SIG-M5 treated with dmso at 0.1 percent for 504 hours (cell line): ENCODE measurements around the gene EZH1.
"Not testable (repeated sequence)": the region's sequence is repeated elsewhere in the genome, so short reads cannot be mapped to it uniquely, and the experiment has no call there.

Source experiments
- DNase-seq: peaks from one replicate; lab custom pipeline; 2025; ENCODE audit not compliant: unreplicated experiment; lab: John Stamatoyannopoulos, UW

EZH1 gene

DNA sequence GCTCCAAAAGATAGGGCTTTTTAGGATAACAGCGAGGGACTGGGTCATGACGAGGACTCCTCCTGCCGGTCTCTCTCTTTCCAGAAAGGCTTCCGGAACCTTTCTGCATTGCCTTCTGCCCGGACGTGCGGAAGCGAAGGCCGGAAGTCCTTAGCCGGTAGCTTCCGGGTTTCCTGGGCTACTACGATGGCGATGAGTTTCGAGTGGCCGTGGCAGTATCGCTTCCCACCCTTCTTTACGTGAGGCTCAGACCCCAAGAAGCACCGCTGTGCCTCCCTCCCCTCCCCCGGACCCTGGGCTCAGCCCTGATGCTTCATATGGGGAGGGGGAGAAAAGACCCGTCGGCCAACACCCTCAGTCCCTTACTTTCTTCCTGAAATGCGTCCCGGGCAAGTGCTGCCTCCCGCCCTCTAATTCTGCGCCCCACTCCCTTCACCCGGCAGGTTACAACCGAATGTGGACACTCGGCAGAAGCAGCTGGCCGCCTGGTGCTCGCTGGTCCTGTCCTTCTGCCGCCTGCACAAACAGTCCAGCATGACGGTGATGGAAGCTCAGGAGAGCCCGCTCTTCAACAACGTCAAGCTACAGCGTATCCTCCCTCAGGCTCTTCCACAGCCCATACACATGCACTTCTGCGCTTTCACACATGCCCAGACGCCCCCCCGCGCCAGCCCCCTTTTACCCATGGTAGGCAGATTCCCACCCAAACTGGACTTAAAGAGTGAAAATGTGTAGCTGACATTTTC is 28.6 kb upstream of the EZH1 start, which contains the start of gene VPS25:
VPS25 (plus strand) TSS at position 160 of the 746 bp plus-strand sequence; CDS start at position 187, 27 bp downstream.
- DNase-seq, result peak; percentile 79

GRCh38 chr17:42772945-42773289 is 28.1 kb upstream of the EZH1 start:
- no peak for DNase-seq

- not testable (repeated sequence) for DNase-seq
Measured at GRCh38 chr17:42769964-42770363, 25.1 kb upstream of the EZH1 start.

- DNase-seq, result not testable (repeated sequence)
Measured at GRCh38 chr17:42768006-42768405, 23.2 kb upstream of the EZH1 start.

- DNase-seq, result no peak
Measured at GRCh38 chr17:42767512-42767911, 22.7 kb upstream of the EZH1 start.

DNA sequence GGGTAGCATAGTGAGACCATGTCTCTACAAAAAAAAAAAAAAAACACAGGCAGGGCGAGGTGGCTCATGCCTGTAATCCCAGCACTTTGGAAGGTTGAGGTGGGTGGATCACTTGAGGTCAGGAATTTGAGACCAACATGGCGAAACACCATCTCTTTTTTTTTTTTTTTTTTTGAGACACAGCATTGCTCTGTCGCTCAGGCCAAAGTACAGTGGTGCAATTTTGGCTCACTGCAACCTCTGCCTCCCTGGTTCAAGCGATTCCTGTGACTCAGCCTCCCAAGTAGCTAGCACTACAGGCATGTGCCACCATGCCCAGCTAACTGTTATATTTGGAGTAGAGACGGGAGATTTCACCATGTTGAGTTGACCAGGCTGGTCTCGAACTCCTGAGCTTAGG is 21.3 kb upstream of the EZH1 start:
- no peak for DNase-seq

DNA sequence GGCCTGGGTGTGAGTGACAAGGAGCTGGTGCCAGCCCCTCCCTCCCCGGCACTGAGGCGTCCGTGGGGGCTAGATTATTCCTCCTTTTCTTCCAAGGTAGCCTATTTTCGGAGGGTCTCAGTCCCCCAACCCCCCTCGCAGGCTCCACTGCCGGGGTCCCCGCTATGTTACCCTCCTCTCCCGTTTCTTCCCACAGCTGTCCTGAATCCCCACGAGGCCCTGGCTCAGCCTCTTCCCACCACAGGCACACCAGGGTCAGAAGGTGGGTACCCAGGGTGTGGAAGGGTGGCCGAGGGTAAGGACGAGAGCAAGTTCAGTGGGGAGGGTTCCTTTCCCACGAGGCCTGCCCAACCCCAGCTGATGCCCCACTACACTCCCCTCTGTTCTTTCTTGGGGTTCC is 16.8 kb upstream of the EZH1 start:
- DNase-seq, result no peak

GRCh38 chr17:42760652-42761581 is 16.1 kb upstream of the EZH1 start, which contains the start of gene RAMP2:
TSS of gene RAMP2 (plus strand) at chr17:42761227. CDS start at chr17:42761262, 35 bp downstream.
- no peak for DNase-seq

- DNase-seq, result peak; percentile 82
Measured at GRCh38 chr17:42759982-42760651, 15.3 kb upstream of the EZH1 start.

- DNase-seq, result no peak
Measured at GRCh38 chr17:42754782-42755181, 9.9 kb upstream of the EZH1 start.

DNA sequence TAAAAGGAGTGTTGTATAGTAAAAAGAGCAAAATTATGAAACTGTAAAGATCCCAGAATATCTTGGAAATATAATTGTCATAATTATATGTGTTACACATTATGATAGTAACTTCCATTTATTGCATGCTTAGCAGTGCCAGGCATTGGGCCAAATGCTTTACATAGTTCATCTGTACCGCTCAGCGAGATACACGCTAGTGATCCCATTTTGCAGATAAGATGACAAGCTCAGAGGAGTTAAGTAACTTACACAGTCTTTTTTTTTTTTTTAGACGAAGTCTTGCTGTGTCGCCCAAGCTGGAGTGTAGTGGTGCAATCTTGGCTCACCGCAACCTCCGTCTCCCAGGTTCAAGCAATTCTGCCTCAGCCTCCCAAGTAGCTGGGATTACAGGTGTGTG is 6.8 kb upstream of the EZH1 start:
- DNase-seq, result no peak

- DNase-seq, result peak; percentile 45
Measured at GRCh38 chr17:42750739-42751344, 6.0 kb upstream of the EZH1 start.

DNA sequence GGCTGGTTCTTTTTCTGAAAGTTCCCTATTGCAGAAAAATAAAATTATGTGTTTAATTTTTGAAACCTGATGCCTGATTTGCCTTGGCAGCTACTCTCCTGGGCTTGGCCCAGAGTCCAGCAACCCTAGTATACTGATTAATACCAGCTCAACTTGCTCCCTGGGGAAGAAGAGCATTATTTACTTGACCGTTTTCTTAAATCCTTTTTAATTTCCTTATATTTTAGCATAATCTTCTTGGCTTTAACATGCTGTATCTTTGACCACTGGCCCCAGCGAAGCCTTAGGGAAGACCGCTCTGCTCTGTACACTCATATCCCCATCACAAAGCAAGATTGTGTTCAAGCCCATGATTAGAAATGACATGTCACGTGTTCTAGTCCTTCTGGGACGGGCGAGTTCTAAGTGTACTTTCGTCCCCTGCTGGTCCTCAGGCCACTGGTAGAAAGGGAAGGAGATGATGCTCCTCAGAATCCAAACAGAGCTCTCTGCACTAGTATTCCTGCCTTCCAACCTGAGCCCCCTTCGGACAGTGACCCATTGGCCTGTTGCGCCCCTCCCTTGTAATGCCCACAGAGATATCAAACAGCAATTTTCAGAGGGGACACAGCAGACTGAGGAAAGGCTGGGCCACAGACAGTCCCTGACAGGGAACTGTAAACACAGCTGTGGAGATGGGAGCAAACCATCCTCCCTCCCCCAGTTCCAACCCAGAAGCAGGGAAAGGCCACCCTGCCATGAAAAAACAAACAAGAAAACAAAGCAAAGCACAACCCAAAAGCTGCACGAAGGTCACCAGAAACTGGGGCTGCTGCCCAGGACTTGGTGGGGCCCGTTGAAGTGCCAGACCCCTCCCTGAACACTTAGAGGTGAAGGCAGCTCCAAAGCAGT is 4.3 kb upstream of the EZH1 start:
- DNase-seq, result no peak

- no peak for DNase-seq
Measured at GRCh38 chr17:42748202-42748907, 3.5 kb upstream of the EZH1 start.

DNA sequence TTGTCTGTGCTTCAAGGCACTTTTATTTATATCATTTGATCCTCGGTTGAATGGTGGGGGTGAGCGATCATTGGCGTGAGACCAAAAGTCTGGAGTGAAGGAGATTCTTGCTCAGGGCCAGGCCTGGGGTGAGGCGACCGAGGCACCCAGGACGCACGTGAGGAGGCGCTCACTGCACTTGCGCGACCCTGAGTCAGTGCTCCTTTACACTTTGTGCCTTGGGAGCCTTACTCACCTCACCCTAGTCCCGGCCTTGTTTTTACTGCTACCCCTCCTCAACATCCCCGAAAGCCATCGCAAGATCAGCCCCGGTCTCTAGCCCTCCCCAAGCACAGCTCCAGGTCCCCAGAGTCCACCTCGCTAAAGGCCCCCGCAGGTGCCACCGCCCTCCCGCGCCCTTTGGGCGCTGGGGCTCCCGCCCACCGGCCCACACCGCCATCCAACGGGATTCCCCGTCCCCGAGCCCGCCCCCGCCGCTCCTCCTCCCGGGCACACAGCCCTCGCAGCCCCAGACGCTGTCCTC is 496 bp downstream of the EZH1 start:
- DNase-seq, result peak; percentile 57

DNA sequence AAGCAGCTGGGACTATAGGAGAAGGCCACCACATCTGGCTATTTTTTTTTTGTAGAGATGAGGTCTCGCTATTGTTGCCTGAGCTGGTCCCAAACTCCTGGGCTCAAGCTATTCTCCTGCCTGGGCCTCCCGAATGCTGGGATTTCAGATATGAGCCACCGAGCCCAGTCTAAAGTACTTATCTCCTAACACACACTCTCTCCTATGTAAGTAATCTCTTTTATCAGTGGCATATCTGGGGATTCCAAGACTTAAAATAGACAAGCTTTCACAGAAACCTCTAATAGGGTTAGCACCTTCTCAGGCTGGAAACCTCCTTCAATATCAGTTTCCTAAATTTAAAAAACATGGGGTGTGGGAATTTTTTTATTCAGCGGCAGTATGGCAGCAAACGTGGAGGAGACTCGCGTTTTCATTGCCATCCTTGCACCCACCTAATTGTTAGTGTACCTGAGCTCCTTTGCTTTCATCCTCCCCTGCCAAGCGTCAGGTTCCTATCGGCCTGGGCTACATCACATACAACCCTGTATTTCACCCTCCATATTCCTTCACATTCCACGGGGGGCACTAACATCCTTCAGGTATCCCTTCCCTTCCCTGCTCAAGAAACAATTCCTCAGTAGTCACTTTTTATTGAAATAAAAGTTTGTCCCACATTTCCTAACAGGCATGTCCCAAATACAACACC is 1.1 kb downstream of the EZH1 start:
- DNase-seq, result no peak

DNA sequence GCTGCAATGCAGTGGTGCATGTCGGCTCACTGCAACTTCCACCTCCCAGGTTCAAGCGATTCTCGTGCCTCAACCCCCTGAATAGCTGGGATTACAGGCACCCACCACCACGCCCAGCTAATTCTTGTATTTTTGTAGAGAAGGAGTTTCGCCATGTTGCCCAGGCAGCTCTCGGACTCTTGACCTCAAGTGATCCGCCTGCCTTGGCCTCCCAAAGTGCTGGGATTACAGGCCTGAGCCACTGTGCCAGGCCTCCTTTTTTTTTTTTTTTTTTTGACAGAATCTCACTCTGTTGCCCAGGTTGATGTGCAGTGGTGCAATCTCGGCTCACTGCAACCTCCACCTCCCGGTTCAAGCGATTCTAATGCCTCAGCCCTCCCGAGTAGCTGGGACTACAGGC is 1.9 kb downstream of the EZH1 start:
- not testable (repeated sequence) for DNase-seq

GRCh38 chr17:42740699-42741098 is 4.1 kb downstream of the EZH1 start:
- no peak for DNase-seq

GRCh38 chr17:42725143-42725542 is 19.7 kb downstream of the EZH1 start:
- DNase-seq, result no peak
